ENCODE measurements around the gene CLIC5.

Gene CLIC5

DNA sequence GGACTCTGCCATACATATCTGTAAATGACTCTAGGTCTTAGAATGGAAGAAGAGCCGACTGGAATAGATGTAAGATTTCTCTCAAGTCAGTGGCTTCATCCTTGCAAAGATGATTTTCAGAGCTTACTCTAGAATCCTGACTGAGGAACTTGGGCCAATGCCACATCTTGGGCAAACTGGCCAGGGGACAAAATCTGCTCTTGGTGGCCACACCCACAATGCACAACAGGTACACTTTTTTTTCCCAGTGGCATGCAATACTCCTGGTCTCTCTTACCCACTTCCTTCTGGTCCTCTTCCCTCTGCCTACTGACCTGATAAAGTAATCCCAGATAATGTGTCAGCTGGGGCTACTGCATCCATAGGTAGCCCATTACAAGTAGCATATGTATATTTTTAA lies 13.4 kb downstream of the CLIC5 start:
- no peak overlapping the region for H3K27ac Mint-ChIP-seq
- DNase-seq, result no peak
- ATAC-seq (replicated peaks), result no peak
- no peaks in the 10 kb centered on the region for H3K36me3 Mint-ChIP-seq (ENCODE audit: insufficient read depth)
- H3K4me1 Mint-ChIP-seq (ENCODE audit: low read depth in 2 of 2), result peaks cover 4 to 10% of the 10 kb centered on the region in 2 donors
- H3K27me3 Mint-ChIP-seq, result peaks cover 0 to 5% of the 10 kb centered on the region in 2 donors
- no peak overlapping the region for H3K4me3 Mint-ChIP-seq
- H3K9me3 Mint-ChIP-seq, result no peaks in the 10 kb centered on the region

DNA sequence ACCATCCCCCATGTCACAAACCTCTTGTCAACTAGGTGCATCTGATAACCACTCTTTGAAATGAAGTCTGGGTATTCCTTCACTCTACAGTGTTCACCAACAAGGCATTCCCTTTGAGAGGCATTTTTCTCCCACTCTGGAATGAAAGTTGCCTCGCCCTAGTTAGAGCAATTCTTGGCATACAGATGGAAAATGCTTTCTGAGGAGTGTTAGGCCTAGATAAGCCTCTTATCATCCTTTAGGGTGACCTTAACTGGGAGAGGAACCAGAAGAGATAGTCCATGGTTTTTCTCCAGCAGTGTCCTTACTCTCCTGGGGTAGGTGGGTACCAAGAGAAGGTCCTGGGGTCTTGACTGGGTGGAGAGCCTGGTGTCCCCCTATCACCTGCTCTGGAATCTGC lies 14.8 kb downstream of the CLIC5 start:
- Mint-ChIP-seq H3K4me3 (no peak overlapping the region), H3K9me3 (no peaks in the 10 kb centered on the region), H3K27me3 (no peaks in the 10 kb centered on the region), H3K36me3 (ENCODE audit: insufficient read depth) (no peaks in the 10 kb centered on the region), H3K4me1 (ENCODE audit: low read depth in 2 of 2) (peaks cover 0 to 5% of the 10 kb centered on the region in 2 donors), H3K27ac (no peak overlapping the region)
- DNase-seq (no peak), ATAC-seq (replicated peaks) (no peak)

GRCh38 chr6:45998524-45998923 lies 17.1 kb downstream of the CLIC5 start:
- Mint-ChIP-seq H3K27ac (no peak overlapping the region), H3K27me3 (no peaks in the 10 kb centered on the region), H3K36me3 (ENCODE audit: insufficient read depth) (no peaks in the 10 kb centered on the region), H3K4me1 (ENCODE audit: low read depth in 2 of 2) (no peaks in the 10 kb centered on the region), H3K4me3 (no peak overlapping the region), H3K9me3 (no peaks in the 10 kb centered on the region)
- DNase-seq (no peak), ATAC-seq (replicated peaks) (no peak)

GRCh38 chr6:45997875-45998506 lies 17.7 kb downstream of the CLIC5 start:
- no peaks in the 10 kb centered on the region for H3K4me1 Mint-ChIP-seq (ENCODE audit: low read depth in 2 of 2)
- H3K36me3 Mint-ChIP-seq (ENCODE audit: insufficient read depth), result no peaks in the 10 kb centered on the region
- no peak for ATAC-seq (replicated peaks)
- no peaks in the 10 kb centered on the region for H3K9me3 Mint-ChIP-seq
- H3K27ac Mint-ChIP-seq, result no peak overlapping the region
- no peak for DNase-seq
- H3K27me3 Mint-ChIP-seq, result no peaks in the 10 kb centered on the region
- H3K4me3 Mint-ChIP-seq, result no peak overlapping the region

DNA sequence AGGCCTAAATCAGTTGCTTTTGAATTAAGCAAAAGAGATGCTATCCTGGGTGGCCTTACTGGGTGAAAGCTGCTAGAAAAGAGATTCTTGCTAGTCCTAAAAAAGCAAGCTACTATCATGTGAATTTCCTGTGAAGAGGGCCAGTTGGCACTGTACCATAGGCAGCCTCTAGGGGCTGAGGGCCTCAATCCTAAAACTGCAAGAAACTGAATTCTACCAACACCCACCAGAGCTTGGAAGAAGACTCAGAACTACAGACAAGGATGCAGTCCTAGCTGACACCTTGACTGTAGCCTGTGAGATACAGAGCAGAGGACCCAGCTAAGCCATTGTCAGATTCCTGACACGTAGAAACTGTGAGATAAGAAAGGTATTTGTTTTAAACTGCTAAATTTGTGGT lies 24.5 kb downstream of the CLIC5 start:
- no peaks in the 10 kb centered on the region for H3K9me3 Mint-ChIP-seq
- no peak overlapping the region for H3K4me3 Mint-ChIP-seq
- DNase-seq, result no peak
- no peaks in the 10 kb centered on the region for H3K27me3 Mint-ChIP-seq
- no peak overlapping the region for H3K27ac Mint-ChIP-seq
- ATAC-seq (replicated peaks), result peak; percentile 48
- H3K36me3 Mint-ChIP-seq (ENCODE audit: insufficient read depth), result no peaks in the 10 kb centered on the region
- peaks cover 0 to 5% of the 10 kb centered on the region in 2 donors for H3K4me1 Mint-ChIP-seq (ENCODE audit: low read depth in 2 of 2)

DNA sequence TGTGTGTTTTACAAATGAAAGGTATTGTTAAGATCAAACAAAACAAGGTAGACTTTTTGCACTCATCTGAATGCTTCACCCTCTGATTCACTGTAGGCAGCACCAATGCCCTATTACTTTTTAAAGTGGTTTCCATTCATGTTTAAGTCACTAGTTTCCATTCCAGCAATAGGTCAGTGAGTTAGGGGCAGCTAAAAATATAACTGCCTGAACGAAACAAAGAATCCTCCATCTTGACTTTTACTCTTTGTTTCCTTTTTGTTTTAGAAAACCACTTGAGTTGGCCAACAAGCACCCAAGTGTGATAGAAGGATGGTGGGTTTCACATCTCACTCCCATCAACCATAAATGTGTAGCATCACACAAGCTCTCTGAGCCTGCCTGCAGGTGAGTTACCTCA lies 25.5 kb downstream of the CLIC5 start:
- Mint-ChIP-seq H3K4me1 (ENCODE audit: low read depth in 2 of 2) (peaks cover 3 to 14% of the 10 kb centered on the region in 2 donors), H3K27ac (no peak overlapping the region), H3K27me3 (no peaks in the 10 kb centered on the region), H3K4me3 (no peak overlapping the region), H3K36me3 (ENCODE audit: insufficient read depth) (no peaks in the 10 kb centered on the region), H3K9me3 (no peaks in the 10 kb centered on the region)
- ATAC-seq (replicated peaks) (no peak), DNase-seq (no peak)

- ATAC-seq (replicated peaks), result no peak
These were observed 27.0 kb downstream of the CLIC5 start for GRCh38 chr6:45988635-45989034.

GRCh38 chr6:45987856-45988255 lies 27.8 kb downstream of the CLIC5 start:
- Mint-ChIP-seq H3K27me3 (no peaks in the 10 kb centered on the region), H3K9me3 (no peaks in the 10 kb centered on the region), H3K36me3 (ENCODE audit: insufficient read depth) (no peaks in the 10 kb centered on the region), H3K27ac (no peak overlapping the region), H3K4me1 (ENCODE audit: low read depth in 2 of 2) (peaks cover 13 to 19% of the 10 kb centered on the region in 2 donors), H3K4me3 (no peak overlapping the region)
- no peak for ATAC-seq (replicated peaks)
- DNase-seq, result no peak

More at GRCh38 chr6:45988635-45989034, 27.0 kb downstream of the CLIC5 start:
- no peaks in the 10 kb centered on the region for H3K27me3 Mint-ChIP-seq
- H3K36me3 Mint-ChIP-seq (ENCODE audit: insufficient read depth), result no peaks in the 10 kb centered on the region
- peaks cover 13 to 19% of the 10 kb centered on the region in 2 donors for H3K4me1 Mint-ChIP-seq (ENCODE audit: low read depth in 2 of 2)
- no peak for DNase-seq
- no peaks in the 10 kb centered on the region for H3K9me3 Mint-ChIP-seq
- no peak overlapping the region for H3K4me3 Mint-ChIP-seq
- no peak overlapping the region for H3K27ac Mint-ChIP-seq

- H3K36me3 Mint-ChIP-seq (ENCODE audit: insufficient read depth), result no peaks in the 10 kb centered on the region
- DNase-seq (no peak), ATAC-seq (replicated peaks) (no peak)
- H3K4me3 Mint-ChIP-seq, result no peak overlapping the region
- no peaks in the 10 kb centered on the region for H3K27me3 Mint-ChIP-seq
- no peak overlapping the region for H3K27ac Mint-ChIP-seq
- no peaks in the 10 kb centered on the region for H3K9me3 Mint-ChIP-seq
- H3K4me1 Mint-ChIP-seq (ENCODE audit: low read depth in 2 of 2), result peaks cover 13 to 19% of the 10 kb centered on the region in 2 donors
These were observed 28.9 kb downstream of the CLIC5 start for GRCh38 chr6:45986746-45987274.

GRCh38 chr6:45984788-45985425 lies 30.8 kb downstream of the CLIC5 start:
- Mint-ChIP-seq H3K27me3 (no peaks in the 10 kb centered on the region), H3K4me1 (ENCODE audit: low read depth in 2 of 2) (peaks cover 13 to 18% of the 10 kb centered on the region in 2 donors), H3K36me3 (ENCODE audit: insufficient read depth) (no peaks in the 10 kb centered on the region), H3K9me3 (no peaks in the 10 kb centered on the region), H3K4me3 (no peak overlapping the region), H3K27ac (peak overlapping the region in 1 of 2 donors; percentile 26)
- ATAC-seq (replicated peaks) (no peak), DNase-seq (no peak)

DNA sequence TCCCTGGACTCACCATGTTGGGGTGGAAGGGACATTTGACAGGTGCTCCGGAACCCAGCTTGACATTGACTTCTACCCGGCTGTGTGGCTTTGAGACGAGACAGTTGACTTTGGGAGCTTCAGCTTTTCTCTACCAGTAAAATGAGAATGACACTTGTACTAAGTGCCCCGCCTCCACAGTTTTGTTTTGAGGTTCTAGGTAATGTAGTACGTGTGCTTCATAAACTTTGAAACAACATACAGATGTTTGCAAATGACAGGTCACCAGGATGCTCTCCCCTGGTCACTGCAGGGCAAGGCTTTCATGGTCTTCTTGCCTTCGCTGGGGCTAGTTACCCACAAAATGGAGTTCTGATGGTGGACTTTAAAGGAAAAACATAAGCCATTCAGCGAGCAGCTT lies 31.3 kb downstream of the CLIC5 start:
- H3K27me3 Mint-ChIP-seq, result no peaks in the 10 kb centered on the region
- no peaks in the 10 kb centered on the region for H3K36me3 Mint-ChIP-seq (ENCODE audit: insufficient read depth)
- DNase-seq, result no peak
- H3K27ac Mint-ChIP-seq, result peak overlapping the region in 1 of 2 donors; percentile 15
- no peak for ATAC-seq (replicated peaks)
- H3K4me1 Mint-ChIP-seq (ENCODE audit: low read depth in 2 of 2), result peaks cover 13 to 18% of the 10 kb centered on the region in 2 donors
- H3K9me3 Mint-ChIP-seq, result no peaks in the 10 kb centered on the region
- no peak overlapping the region for H3K4me3 Mint-ChIP-seq

DNA sequence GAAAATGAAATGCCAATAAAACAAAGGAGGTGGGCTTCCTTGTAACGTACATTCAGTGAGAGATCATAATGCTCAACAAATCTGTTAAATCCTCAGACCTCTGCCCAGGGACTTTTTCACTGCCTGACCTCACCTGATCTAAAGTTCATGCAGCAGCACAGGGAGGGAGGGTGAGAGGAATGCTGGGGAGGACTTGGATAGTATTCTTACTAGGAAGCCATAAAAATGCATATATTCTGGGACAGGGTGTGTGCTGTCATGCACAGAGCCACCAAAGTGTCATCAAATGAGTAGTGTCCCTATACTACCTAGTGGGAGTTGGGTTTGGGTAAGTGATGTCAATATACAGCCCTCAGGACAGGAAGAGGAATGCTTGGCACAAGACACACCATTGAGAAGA lies 32.6 kb downstream of the CLIC5 start:
- peaks cover 13 to 18% of the 10 kb centered on the region in 2 donors for H3K4me1 Mint-ChIP-seq (ENCODE audit: low read depth in 2 of 2)
- H3K27me3 Mint-ChIP-seq, result no peaks in the 10 kb centered on the region
- no peak overlapping the region for H3K4me3 Mint-ChIP-seq
- DNase-seq (no peak), ATAC-seq (replicated peaks) (no peak)
- no peaks in the 10 kb centered on the region for H3K9me3 Mint-ChIP-seq
- no peaks in the 10 kb centered on the region for H3K36me3 Mint-ChIP-seq (ENCODE audit: insufficient read depth)
- H3K27ac Mint-ChIP-seq, result no peak overlapping the region

GRCh38 chr6:45982280-45983036 lies 33.2 kb downstream of the CLIC5 start:
- H3K4me3 Mint-ChIP-seq, result no peak overlapping the region
- H3K4me1 Mint-ChIP-seq (ENCODE audit: low read depth in 2 of 2), result peaks cover 13 to 18% of the 10 kb centered on the region in 2 donors
- no peak for DNase-seq
- H3K27me3 Mint-ChIP-seq, result no peaks in the 10 kb centered on the region
- no peaks in the 10 kb centered on the region for H3K36me3 Mint-ChIP-seq (ENCODE audit: insufficient read depth)
- ATAC-seq (replicated peaks), result no peak
- H3K9me3 Mint-ChIP-seq, result no peaks in the 10 kb centered on the region
- no peak overlapping the region for H3K27ac Mint-ChIP-seq
